ENCODE data around the gene DUOXA2.
"Not testable (repeated sequence)": the region's sequence is repeated elsewhere in the genome, so short reads cannot be mapped to it uniquely, and the experiment has no call there.

The DUOXA2 gene

GRCh38 chr15:45114076-45114750, at the start of gene DUOXA2, which contains the start of gene DUOX2:
Gene DUOXA2 (plus strand): TSS chr15:45114326. CDS start chr15:45114606, 280 bp downstream.
Gene DUOX2 (minus strand): TSS chr15:45114172. CDS start chr15:45113411, 761 bp downstream.
- no peak within 1 kb of the TSS for H3K4me3 ChIP-seq (ENCODE audit: low read depth, low read length)
- no peaks in the 10 kb centered on the region for H3K36me3 ChIP-seq (replicated peaks)
- in situ Hi-C loops (cut with HindIII; ENCODE audit: low pct_ligation_motif_present, low sequenced_read_pairs) = no loop called here
- no peak within 1 kb of the TSS for H3K27ac ChIP-seq
- TF ChIP-seq, protein P1, sequence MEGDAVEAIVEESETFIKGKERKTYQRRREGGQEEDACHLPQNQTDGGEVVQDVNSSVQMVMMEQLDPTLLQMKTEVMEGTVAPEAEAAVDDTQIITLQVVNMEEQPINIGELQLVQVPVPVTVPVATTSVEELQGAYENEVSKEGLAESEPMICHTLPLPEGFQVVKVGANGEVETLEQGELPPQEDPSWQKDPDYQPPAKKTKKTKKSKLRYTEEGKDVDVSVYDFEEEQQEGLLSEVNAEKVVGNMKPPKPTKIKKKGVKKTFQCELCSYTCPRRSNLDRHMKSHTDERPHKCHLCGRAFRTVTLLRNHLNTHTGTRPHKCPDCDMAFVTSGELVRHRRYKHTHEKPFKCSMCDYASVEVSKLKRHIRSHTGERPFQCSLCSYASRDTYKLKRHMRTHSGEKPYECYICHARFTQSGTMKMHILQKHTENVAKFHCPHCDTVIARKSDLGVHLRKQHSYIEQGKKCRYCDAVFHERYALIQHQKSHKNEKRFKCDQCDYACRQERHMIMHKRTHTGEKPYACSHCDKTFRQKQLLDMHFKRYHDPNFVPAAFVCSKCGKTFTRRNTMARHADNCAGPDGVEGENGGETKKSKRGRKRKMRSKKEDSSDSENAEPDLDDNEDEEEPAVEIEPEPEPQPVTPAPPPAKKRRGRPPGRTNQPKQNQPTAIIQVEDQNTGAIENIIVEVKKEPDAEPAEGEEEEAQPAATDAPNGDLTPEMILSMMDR (IDR thresholded peaks at IDR 0.05; ENCODE audit: low read depth, low read length, missing control alignments) = no peak
- H3K27me3 ChIP-seq (replicated peaks) = peaks cover 75% of the 10 kb centered on the region
- DNase-seq = no peak

- DNase-seq = peak; percentile 22
- in situ Hi-C loops (cut with HindIII; ENCODE audit: low pct_ligation_motif_present, low sequenced_read_pairs) = no loop called here
- no peaks in the 10 kb centered on the region for H3K27me3 ChIP-seq (replicated peaks)
- H3K36me3 ChIP-seq (replicated peaks) = no peaks in the 10 kb centered on the region
- TF ChIP-seq, protein P1 (IDR thresholded peaks at IDR 0.05; ENCODE audit: low read depth, low read length, missing control alignments) = no peak
- no peak overlapping the region for H3K4me3 ChIP-seq (ENCODE audit: low read depth, low read length)
- no peak overlapping the region for H3K27ac ChIP-seq
These were observed 49.7 kb upstream of the DUOXA2 start for GRCh38 chr15:45064386-45064785.

GRCh38 chr15:45069942-45070360, 44.2 kb upstream of the DUOXA2 start:
- H3K4me3 ChIP-seq (ENCODE audit: low read depth, low read length); H3K27me3 ChIP-seq (replicated peaks); in situ Hi-C loops (cut with HindIII; ENCODE audit: low pct_ligation_motif_present, low sequenced_read_pairs); H3K27ac ChIP-seq; H3K36me3 ChIP-seq (replicated peaks); DNase-seq: not testable (repeated sequence)

DNA sequence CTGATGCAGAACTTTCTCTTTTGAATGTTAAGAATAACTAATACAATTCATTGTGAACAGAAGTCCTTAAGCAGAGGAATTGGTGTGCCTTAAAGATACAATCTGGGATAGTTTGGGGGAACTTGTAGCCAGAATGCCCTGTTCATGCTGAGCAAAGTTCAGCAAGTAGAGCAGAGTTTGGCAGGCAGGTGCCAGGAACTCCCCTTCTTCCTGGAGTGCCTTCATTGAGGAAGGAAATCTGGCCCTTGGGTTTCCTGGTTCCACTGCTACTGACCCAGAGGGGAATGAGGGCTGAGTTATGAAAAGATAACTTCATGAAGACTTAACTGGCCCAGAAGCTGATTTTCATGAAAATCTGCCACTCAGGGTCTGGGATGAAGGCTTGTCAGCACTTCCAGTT, 40.5 kb upstream of the DUOXA2 start:
- H3K4me3 ChIP-seq (ENCODE audit: low read depth, low read length); H3K27me3 ChIP-seq (replicated peaks); in situ Hi-C loops (cut with HindIII; ENCODE audit: low pct_ligation_motif_present, low sequenced_read_pairs); H3K27ac ChIP-seq; DNase-seq; H3K36me3 ChIP-seq (replicated peaks): not testable (repeated sequence)

DNA sequence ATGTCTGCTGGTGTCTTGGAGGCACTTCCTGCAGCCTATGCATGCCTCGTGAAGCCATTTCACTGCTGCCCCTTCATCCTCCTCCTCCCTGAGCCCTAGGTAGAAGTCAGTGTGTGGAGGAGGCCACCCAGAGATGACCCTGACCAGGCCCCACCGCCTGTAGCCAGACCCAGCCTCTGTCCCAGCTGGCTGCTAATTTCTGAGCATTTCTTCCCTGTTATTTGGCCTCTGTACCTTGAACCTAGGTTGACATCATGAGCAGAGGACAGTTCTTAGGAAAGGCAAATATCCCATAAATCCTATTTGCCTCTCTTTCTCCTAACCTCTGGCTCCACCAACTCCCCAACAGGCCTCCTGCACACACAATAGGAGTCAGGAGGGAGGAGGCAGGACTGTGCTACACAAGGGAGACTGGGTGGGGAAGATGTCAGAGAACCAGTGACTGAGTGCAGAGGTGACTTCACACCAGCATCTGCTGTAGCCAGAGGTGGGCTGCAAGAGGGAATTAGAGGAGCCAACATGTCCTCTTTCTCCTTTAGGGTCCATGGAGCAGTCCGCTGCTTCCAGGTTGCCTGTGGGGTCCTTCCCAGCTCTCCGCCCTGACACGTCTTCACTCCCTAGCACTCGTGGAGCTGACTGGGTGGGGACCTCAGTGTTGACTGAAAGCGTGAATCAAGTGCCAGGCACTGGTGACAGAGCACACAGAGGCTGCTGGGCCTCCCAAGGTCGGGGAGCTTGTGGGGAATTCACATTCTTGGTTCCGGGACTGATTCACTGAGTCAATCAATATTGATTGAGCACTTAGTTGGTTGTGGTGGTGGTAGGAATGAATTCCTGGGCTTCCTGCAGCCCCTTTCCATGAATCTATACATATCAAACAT, 38.4 kb upstream of the DUOXA2 start:
- H3K36me3 ChIP-seq (replicated peaks); in situ Hi-C loops (cut with HindIII; ENCODE audit: low pct_ligation_motif_present, low sequenced_read_pairs); H3K27me3 ChIP-seq (replicated peaks); H3K27ac ChIP-seq; DNase-seq; H3K4me3 ChIP-seq (ENCODE audit: low read depth, low read length): not testable (repeated sequence)

DNA sequence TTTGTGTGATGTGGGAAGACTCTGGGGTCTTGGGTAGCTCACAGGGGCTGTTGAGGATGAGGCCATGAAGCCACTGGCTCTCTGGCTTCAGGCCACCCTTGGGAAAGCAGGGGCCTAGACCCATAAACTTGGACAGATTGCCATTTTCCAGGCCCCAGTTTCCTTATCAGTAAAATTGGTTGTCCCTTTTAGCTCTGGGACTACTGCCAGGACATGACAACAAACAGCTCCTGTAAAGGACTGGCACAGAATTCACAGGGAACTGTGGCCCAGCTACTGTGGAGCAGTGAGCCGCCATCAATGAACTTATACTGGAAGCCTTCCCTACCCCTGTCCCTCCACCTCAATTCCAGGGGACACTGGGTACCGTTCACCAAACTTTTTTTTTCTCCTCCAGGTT, 36.7 kb upstream of the DUOXA2 start:
- in situ Hi-C loops (cut with HindIII; ENCODE audit: low pct_ligation_motif_present, low sequenced_read_pairs); H3K4me3 ChIP-seq (ENCODE audit: low read depth, low read length); H3K36me3 ChIP-seq (replicated peaks); H3K27me3 ChIP-seq (replicated peaks); DNase-seq; H3K27ac ChIP-seq: not testable (repeated sequence)

GRCh38 chr15:45079201-45079600, 34.9 kb upstream of the DUOXA2 start:
- DNase-seq; in situ Hi-C loops (cut with HindIII; ENCODE audit: low pct_ligation_motif_present, low sequenced_read_pairs); H3K4me3 ChIP-seq (ENCODE audit: low read depth, low read length); H3K27ac ChIP-seq; H3K27me3 ChIP-seq (replicated peaks); H3K36me3 ChIP-seq (replicated peaks): not testable (repeated sequence)

DNA sequence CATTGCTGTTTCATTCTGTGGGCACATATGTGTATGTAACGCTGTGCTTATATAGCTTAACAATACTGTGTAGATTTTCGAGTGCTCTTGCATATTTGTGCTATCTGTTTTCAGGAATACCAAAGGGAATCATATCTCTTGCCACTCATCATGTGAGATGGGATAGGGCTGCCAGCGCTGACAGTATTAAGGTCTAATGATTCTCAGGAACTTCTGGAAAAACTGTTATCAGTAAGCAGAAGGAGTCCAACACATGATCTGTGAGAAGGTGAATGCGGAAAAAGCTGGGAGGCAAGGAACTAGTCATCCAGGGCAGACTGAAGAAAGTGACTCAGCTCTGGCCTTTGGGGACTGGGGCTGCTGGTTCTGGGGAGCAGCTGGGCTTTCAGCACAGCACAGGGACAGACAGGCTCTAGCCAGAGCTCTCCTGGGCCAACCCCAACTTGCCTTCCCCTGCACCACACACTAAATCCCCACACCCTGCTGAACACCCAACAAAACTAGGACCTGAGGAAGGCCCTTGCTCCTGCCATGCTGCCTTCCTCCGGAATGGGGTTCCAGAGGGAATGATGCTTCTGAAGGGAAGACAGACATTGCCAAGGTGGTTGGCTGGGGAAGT, 34.4 kb upstream of the DUOXA2 start:
- H3K4me3 ChIP-seq (ENCODE audit: low read depth, low read length); H3K27me3 ChIP-seq (replicated peaks); H3K27ac ChIP-seq; in situ Hi-C loops (cut with HindIII; ENCODE audit: low pct_ligation_motif_present, low sequenced_read_pairs); DNase-seq; H3K36me3 ChIP-seq (replicated peaks): not testable (repeated sequence)

GRCh38 chr15:45080593-45080992, 33.5 kb upstream of the DUOXA2 start:
- H3K27me3 ChIP-seq (replicated peaks); H3K27ac ChIP-seq; H3K36me3 ChIP-seq (replicated peaks); DNase-seq; H3K4me3 ChIP-seq (ENCODE audit: low read depth, low read length); in situ Hi-C loops (cut with HindIII; ENCODE audit: low pct_ligation_motif_present, low sequenced_read_pairs): not testable (repeated sequence)

- H3K36me3 ChIP-seq (replicated peaks); H3K27me3 ChIP-seq (replicated peaks); DNase-seq; H3K4me3 ChIP-seq (ENCODE audit: low read depth, low read length); in situ Hi-C loops (cut with HindIII; ENCODE audit: low pct_ligation_motif_present, low sequenced_read_pairs); H3K27ac ChIP-seq: not testable (repeated sequence)
These were observed 31.7 kb upstream of the DUOXA2 start for GRCh38 chr15:45082412-45082811.

Data from brain microvascular endothelial cell (primary cell).